HG02571 (cell line): Measurements from ENCODE around the gene MUC20.
"Not testable (repeated sequence)": the region's sequence is repeated elsewhere in the genome, so short reads cannot be mapped to it uniquely, and the experiment has no call there.

Experiments
- ATAC-seq: cut with Tn5 transposase; IDR thresholded peaks from one replicate; pipeline ENCODE4 v1.9.1; 2021; ENCODE audit warnings: mild to moderate bottlenecking, moderate library complexity; ENCODE audit not compliant: unreplicated experiment

Gene MUC20

GRCh38 chr3:195692781-195693427, 27.9 kb upstream of the MUC20 start:
- ATAC-seq = no peak

DNA sequence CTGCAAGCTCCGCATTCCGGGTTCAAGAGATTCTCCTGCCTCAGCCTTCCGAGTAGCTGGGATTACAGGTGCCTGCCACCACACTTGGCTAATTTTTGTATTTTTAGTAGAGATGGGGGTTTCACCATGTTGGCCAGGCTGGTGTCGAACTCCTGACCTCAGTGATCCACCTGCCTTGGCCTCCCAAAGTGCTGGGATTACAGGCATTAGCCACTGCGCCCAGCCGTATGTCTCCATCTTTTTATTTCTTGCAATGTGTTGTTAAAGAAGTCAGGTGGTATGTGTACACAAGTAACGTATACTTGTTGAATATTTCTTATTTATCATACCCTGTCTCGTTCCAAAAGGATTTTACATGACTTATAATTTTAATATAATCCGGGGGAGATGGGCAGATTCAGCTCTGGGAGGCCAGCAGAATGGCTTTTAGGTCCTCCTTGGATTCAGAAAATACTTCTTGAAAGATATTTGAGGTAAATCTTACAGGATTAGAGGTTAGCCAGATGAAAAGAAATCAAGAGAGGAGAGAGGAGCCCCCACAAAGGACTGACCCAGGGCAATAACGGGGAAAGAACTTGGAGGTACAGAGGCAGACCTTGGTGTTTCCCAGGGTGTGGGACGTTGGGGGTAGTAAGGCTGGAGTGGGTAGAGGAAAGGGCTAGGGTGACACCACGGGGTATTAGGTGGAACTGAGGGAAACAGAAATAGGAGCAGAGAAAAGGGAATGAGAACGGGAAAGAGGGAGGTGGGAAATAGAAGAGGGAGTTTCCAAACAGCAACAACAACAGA, 27.2 kb upstream of the MUC20 start:
- no peak for ATAC-seq

DNA sequence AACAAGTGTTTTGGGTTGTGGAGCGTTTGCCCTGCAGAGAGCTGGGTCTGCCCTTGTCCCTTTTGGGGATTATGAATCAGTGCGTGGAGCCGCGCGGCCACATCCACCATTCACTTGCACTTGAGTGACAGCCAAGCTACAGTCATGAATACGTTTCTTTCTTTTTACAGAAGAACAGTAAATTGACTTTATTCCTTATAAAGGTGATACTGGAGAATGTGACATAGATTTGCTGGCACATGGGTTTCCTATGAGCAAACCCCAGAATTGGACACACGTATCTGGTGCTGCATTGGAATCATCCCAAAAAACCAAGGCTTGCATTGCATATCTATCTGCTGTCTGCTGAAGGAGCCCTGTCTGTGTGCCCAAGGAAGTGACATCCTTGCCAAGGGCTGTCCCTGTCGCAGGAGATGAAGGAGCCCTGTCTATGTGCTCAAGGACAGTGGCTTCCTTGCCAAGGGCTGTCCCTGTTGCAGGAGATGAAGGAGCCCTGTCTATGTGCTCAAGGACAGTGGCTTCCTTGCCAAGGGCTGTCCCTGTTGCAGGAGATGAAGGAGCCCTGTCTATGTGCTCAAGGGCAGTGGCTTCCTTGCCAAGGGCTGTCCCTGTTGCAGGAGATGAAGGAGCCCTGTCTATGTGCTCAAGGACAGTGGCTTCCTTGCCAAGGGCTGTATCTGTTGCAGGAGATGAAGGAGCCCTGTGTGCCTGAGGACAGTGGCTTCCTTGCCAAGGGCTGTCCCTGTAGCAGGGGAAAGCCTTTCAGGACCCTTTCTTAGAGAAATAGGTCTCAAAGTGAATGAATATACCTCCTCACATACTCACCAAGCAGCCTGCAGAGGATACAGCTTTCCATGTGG, 26.3 kb upstream of the MUC20 start:
- ATAC-seq = not testable (repeated sequence)

DNA sequence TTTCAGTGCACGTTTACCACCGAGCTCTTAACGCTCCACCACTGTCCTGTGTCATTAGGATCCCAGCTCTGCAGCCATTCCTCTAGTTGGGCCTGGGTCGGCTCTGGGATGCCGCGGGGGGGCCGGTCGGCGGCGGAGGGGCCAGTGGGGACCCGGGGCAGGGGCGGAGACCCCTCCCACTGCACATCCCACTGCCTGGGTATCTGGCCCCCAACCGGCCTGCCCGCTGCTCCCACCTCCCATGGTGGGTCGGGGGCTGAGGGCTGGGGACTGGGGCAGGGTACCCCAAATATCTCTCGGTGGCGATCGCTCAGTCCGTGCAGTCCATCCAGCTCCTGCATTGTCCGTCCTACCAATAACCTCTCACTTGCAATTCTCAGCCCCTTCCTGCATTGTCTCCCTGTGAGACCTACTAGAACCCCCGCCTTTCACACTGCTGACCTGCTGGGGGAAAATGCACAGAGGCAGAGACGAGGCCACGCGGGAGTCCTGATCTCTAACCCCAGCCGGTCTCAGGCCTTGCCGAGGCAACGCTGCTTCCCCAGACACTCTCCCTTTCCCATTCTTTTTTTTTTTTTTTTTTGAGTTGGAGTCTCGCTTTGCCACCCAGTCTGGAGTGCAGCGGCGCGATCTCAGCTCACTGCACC, 24.0 kb upstream of the MUC20 start:
- no peak for ATAC-seq

- no peak for ATAC-seq
Measured at GRCh38 chr3:195697582-195698324, 23.0 kb upstream of the MUC20 start.

DNA sequence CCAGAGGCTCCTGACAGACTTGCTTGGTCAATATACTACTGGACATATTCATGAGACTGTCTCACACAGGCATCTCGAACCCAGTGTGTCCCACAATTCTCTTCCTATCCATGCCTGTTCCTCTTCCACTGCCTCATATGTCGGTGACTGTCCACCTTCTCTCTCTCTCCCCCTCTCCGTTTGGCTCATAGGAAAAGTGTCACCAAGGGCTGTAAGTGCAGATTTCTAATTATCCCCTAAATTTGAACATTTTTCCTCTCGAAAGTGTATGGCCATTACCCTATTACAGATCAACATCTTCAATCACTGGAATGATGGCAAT, 22.5 kb upstream of the MUC20 start:
- ATAC-seq = no peak

DNA sequence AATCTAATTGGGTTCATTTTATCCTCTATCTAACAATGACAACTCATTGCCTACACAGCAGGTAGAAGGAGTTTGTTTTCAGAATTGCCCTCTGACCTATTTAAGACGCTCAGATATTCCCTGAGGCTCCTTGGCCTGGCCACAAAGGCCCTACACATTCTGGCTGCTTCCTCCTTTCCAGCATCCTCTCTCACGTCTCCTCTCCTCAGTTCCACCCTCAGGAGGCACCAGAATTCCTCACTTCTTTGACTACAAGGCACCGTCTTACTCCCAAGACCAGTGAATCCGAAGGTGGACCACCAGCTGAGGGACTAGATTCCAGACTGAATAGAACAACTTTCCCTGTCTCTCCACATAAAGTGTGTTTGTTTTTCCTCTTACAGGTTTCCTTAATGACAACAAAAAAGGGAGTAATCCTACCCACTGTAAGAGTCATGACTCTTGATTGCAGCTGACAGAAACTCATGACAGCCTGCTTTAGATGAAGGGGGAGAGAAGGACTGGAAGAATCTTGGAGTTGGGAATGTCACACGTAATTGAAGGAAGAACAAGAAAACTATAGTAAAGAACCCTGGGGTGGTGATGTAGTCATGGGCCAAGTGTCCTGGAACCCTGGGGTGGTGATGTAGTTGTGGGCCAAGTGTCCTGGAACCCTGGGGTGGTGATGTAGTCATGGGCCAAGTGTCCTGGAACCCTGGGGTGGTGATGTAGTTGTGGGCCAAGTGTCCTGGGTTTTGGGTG, 22.0 kb upstream of the MUC20 start:
- no peak for ATAC-seq

DNA sequence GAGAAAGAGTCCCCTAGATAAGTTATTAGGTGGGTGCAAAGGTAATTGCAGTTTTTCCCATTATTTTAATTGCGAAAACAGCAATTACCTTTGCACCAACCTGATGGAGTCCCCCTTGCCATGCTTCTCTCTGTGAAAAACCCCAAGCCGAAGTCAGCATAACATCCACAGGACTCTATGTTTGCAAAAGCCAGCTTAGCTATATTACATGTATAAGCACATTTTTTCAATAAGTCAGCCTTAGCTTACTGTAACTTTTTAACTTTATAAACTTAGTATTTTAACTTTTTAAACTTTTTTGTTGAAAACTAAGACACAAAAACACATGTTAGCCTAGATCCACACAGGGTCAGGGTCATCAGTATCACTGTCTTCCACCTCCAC, 21.4 kb upstream of the MUC20 start:
- no peak for ATAC-seq

DNA sequence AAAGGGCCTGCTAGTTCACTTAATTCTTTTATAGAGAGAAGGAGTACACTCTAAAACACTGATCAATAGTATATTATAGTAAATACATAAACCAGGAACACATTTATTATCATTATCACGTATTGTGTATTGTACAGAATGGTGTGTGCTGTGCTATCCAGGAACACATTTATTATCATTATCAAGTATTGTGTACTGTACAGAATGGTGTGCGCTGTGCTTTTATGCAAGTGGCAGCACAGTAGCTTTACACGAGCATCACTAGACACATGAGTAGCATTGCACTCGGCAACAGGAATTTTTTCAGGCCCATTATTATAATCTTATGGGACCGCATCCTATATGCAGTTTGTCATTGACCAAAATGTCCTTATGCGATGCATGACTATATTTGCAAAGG, 20.9 kb upstream of the MUC20 start:
- ATAC-seq = no peak

DNA sequence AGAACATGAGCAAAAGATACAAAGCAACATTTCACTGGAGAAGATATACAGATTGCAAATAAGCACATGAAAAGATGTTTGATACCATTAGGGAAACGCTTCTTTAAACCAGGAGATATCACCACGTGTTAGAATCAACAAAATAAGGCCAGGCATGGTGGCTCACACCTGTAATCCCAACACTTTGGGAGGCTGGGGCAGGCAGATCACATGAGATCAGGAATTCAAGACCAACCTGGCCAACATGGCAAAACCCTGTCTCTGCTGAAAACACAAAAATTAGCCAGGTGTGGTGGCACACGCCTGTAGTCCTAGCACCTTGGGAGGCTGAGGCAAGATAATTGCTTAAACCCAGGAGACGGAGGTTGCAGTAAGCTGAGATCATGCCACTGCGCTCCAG, 20.5 kb upstream of the MUC20 start:
- no peak for ATAC-seq

DNA sequence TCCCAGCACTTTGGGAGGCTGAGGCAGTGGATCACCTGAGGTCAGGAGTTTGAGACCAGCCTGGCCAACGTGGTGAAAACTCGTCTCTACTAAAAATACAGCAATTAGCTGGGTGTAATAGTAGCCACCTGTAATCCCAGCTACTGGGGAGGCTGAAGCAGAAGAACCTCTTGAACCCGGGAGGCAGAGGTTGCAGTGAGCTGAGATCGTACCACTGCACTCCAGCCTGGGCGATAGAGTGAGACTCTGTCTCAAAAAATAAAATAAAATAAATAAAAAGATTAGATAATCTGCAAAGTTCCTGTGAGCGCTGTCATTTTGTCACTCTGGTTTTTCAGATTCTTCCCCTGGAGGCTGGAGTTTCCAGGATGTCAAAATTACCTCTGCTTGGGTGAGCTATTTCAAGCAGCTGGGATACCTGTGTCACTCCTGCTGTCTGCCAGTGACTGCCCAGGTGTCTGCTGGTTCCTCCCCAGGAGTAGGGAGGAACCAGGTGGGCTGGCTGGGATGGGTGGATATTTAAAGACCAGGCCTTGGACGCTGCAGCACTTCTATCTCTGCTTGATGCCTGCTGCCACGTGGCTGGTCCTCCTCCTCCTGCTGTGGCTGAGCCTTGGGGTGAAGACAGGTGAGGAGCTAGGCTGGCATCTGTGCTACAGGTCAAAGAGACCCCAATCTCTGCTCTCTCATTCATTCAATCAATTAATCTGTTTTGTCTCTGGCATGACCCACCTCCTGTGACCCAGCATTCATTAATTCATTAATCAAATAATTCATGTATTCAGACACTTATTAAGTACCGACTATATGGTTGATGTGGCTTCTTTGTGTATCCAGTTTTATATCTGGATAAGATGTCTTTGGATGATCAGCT, 19.5 kb upstream of the MUC20 start:
- ATAC-seq = no peak

GRCh38 chr3:195703776-195704175, 17.0 kb upstream of the MUC20 start:
- ATAC-seq = no peak

DNA sequence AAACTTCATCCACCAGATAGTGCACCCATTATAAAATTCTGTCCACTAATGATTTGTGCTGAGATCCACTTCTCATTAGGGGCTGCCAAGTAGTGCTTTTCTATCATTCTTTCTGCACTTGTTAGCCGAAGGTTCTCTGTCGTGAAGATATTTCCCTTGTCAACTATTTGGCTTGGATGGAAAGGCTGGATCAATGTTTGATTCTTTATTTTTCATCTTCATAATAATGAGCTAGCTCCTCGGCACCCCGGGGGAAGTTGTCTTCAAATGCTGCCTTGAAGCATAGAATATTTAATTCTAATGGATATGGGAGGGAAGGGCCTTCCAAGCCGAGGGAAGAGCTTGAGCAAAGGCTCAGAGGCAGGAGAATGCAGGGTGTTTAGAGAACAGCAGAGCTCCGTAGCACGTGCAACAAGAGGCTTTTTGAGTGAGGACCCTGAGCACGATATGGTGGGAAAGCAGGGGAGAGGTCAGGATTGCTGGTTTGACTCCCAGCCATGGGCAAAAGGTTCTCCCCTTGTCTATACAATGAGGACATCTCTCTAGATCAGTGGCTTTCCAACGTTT, 16.3 kb upstream of the MUC20 start:
- ATAC-seq = no peak

GRCh38 chr3:195705081-195705991, 15.4 kb upstream of the MUC20 start:
- ATAC-seq = no peak

- no peak for ATAC-seq
Measured at GRCh38 chr3:195708061-195708460, 12.7 kb upstream of the MUC20 start.

DNA sequence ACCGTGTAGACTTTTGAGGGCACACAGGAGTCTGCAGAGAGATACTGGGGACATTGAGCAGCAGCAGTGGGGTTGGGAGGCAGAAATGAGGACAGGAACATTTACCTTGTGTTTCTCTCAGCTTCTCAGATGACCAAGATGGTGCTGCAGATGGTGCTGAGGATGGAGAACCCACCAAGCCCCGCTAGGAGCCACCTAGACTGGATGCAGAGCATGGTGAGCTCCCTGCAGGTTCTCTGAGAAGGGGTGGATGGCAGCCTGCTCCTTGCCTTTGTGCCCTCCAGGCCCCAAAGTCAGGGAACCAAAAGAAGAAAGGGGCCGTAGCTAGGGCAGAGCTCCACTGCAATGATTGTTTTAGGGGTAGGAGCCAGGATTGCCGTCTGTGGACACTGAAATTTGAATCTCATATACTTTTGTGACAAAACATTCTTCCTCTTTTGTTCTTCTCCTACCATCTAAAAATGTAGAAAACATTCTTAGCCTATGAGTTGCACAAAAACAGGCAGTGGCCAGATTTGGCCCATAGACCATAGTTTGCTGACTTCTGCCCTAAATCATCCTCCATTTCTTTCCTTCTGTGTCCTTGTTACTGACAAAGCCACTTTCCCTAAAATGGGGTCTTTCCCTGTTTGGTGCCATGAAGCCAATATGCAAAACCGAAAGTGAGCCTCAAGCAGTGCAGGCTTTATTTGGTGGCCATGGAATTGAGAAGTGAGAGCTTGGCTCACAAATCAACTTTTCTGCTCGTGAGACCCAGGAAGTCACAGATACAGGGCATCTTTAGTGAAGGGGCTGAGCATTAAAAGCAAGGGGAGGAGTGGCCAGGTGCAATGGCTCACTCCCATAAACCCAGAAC, 11.9 kb upstream of the MUC20 start:
- no peak for ATAC-seq

DNA sequence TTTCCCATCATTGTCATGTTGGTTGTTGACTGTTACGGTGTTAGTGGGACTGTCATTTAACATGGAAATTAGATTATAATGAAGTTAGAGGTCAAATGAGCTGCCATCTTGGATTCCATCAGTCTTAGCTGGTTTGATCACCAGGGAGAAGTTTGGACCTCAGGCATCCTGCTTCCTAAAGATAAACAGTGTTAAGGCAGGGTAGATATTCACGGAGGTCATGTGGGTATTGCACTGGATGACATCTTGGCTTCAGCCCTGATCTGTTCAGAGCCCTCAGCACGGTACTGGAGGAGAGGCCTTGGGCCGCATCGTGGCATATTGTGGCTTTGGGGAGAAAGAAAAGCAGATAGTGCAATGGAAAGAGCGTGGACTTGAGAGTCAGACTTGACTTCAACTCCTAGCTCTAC, 11.1 kb upstream of the MUC20 start:
- no peak for ATAC-seq
